NCI-H2029 (cell line): ENCODE results near the gene SOBP.
"Not testable (repeated sequence)": the region's sequence is repeated elsewhere in the genome, so short reads cannot be mapped to it uniquely, and the experiment has no call there.

Experiments
- DNase-seq: peaks from one replicate; lab custom pipeline; 2025; lab: John Stamatoyannopoulos, UW

Gene SOBP

GRCh38 chr6:107550906-107551305, 61.0 kb downstream of the SOBP start:
- no peak for DNase-seq

DNA sequence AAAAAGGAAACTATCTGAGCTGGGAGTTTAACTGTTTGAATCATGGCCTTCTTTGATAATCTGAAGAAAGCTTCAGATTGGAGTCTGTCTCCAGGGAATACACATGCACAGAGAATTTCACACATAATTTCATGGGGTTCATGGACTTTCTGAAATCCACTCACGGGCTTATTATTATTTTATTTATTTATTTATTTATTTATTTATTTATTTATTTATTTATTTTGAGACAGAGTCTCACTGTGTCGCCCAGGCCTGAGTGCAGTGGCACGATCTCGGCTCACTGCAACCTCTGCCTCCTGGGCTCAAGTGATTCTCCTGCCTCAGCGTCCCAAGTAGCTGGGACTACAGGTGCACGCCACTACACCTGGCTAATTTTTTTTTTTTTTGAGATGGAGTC, 63.2 kb downstream of the SOBP start:
- DNase-seq, result not testable (repeated sequence)

- no peak for DNase-seq
These were observed 64.4 kb downstream of the SOBP start for GRCh38 chr6:107554326-107554725.

DNA sequence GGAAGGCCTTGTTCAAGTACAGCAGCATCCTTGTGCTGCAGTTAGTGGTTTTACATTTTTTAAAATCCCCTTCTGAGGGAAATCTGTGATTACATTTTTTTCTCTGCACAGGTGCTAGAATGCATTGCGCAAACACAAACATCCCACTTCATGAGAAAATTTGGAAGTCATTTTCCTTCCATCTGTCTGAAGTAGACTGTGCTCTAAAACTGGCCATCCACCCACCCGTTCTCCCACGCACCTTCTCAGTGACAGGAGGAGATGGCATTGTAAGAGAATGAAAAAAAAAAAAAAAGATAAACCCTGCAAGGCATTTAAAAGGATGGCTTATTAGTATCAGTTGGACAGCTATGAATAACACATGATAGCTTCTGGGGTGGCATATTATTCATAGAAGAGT, 65.0 kb downstream of the SOBP start:
- no peak for DNase-seq

GRCh38 chr6:107555449-107555848, 65.5 kb downstream of the SOBP start:
- DNase-seq, result no peak

- no peak for DNase-seq
These were observed 66.2 kb downstream of the SOBP start for GRCh38 chr6:107556082-107556481.

- no peak for DNase-seq
These were observed 67.8 kb downstream of the SOBP start for GRCh38 chr6:107557698-107558097.

DNA sequence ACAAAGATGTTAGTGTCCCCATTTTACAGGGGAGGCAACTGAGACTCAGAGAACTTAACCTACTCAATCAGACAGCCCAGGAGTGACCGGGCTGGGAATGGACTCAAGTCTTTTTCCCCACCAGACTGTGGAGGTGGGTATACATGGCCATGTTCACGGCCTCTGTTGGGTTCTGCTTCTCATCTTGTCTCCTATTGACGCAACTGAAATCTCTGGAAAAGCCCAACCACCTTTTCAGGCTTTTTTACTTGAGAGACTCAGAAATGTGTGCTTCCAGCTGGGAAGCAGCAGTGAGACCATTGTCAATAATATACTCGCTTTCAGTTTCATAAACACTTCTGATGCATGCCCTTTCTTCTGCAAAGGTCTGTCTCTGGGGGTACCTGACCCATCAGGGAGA, 70.7 kb downstream of the SOBP start:
- DNase-seq, result no peak

DNA sequence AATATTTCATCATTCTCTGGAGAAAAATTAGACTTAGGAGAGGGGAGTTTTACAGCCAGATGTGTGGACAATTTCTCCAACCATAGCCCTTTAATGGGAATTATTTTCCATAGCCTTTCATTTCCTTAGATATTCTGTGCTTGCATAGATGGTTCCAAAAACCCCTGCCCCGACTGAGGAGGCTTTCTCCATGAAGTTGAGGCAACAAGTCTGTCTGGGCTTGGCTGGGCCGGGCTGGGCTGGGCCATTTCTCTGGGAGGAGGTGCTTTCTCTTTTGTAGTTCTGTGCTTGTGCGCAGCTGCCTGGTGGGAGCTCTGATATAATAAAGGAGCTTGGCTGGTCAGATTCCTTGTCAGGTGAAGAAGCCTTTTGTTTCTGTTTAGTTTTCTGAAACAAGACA, 71.4 kb downstream of the SOBP start:
- DNase-seq, result no peak

DNA sequence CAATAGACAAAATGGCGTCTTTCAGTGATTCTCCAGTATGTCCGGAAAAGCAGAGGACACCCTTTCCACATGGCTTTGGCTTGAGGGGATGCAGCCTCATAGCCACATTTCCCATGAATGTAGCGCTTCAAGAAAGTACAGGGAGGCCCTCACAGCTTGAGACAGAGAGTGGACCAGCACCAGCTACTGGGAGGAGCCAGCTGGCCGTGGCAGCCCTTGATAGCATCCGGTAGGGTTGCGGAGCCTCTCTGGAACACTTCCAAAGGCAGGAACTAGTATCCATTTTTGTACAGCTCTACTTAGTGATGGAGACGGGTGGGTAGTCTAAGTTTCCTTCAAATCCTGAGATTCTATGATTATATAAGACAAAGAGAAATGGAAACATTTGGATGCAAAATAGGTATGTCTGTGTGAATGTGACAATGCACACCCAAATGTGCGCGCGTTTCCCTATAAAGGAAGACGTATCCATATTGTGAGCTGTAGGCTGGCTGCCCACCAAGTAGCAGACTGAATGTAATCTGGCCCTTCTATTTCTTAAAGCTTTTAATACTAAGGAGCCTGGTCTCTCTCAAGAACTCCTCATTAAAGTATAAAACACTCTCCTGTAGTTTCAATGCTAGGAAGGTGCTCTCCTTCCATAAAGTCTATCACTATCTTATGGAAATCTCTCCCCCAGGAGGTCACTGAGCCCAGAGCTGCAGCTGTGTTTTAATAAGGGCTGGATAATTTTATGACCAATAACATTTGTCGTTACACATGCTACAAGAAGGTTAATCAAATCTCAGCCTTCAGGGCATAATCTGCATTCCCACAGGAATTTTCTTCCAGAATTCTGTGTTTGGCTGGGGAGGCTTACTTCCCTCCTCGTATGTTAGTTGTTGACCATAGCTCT, 74.0 kb downstream of the SOBP start:
- no peak for DNase-seq

DNA sequence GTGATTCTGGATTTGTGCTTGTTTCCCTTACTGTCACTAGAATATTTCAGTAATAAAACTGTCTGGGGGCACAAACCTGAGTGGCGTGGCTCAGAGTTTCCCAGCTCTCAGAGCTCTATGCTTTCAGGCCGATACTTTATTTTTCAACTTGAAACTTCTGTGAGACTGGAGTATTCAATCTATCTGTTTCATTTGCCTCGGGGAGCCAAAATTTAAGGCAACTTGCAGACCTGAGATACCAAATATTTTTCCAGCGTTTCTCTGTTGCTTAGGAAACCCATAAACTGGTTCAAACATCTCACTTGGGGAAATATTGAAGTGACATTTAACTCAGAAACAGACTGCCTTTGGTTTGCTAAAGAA, 74.7 kb downstream of the SOBP start:
- DNase-seq, result no peak

DNA sequence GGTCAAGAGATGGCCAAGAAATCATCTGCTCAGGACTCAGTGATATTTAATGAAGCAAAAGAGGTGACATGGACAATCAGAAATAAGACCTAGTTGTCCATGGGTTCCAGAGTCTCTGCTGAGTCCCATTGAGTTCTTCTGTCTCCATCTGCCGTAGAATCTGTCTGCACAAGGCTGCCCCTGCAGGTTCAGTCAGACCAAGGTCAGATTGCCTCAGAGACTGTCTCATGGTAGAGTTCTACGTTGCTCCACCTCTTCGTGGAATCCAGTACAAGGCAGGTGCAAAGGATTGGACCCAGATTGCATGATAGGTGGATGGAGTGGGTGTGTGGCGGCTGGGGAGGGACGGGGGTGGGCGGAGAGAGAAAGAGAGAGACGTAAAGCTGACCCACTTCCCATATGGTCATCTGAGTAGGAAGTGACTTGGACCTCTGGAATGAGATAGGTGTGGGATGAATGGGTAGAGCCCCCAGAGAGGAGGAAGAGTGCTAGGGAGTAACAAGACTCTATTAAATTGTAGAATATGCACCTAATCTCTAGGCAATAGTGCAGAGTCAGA, 75.3 kb downstream of the SOBP start:
- DNase-seq, result no peak

DNA sequence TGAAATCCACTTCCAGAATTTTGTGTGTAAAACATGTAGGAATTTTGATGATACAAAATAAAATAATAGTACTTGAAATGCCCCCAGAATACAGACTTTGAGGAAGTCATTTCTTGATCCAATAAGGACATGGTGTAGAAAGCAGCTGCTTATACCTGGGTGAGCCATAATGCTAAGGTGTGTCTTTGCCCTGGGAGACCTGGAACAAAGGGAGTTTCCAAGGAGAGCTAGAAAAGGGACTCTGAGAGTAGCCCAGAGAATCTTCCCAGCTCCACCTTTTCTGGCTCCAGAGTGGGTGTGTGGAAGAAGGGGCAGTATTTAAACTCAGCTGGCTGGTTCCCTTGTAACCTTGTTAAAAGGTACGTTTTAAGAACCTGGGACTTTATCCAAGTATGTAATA, 77.7 kb downstream of the SOBP start:
- DNase-seq, result no peak

DNA sequence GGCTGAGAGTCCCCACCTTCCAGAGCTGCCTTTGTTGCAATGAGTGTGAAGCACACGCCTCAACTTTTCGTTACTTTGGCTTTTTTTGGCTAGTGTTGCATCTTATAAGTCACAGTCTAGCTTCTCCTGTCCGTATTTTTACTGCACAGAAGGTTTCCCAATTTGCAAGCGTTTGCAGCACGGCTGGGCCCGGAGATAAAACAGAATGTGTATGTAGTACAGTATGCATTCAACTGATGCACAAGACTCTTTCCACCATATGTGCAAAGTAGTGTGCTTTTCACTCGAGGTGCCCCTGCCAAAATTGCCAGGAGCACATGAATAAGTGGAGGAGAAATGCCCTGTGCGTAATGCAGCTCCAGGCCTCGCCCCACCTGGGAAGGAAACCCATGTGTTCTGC, 79.6 kb downstream of the SOBP start:
- DNase-seq, result no peak

GRCh38 chr6:107571354-107571753, 81.4 kb downstream of the SOBP start:
- no peak for DNase-seq

DNA sequence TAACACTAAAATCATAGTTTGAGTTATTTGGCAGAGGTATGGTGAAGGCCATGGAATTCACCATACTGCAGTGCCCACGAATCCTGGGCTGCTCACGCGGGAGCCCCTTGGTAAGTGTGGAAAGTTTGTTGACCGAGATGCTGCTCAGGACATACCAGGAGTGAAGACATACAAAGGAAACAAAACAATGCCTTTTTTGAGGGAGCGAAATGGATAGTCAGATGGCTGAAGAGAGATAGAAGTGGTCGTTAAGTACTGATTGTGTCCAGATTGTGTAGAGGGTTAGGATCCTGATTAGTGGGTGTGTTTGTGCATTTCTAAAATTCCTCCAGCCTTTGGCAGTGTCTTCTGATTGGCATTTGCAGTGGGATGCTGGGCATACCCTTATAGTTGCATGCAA, 83.0 kb downstream of the SOBP start:
- DNase-seq, result no peak

GRCh38 chr6:107574856-107575255, 84.9 kb downstream of the SOBP start:
- no peak for DNase-seq

DNA sequence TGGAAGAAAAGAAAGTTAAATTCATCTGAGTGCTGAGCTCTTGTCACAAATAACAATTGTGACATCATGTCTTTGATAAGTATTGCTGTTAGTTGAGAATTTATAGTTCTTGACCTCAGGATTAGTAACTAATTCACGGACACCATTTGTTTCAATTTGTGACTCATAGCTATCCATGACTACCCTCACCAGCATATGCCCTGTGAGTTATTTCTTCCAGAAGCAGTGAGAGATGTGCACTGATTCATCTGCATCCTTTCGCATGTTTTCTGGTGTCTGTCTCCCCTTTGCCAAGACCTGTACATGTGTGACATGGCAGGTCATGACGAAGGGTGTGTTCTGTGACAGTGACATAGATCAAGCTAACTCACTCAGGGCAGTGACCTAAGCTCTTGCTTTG, 86.9 kb downstream of the SOBP start:
- DNase-seq, result no peak

DNA sequence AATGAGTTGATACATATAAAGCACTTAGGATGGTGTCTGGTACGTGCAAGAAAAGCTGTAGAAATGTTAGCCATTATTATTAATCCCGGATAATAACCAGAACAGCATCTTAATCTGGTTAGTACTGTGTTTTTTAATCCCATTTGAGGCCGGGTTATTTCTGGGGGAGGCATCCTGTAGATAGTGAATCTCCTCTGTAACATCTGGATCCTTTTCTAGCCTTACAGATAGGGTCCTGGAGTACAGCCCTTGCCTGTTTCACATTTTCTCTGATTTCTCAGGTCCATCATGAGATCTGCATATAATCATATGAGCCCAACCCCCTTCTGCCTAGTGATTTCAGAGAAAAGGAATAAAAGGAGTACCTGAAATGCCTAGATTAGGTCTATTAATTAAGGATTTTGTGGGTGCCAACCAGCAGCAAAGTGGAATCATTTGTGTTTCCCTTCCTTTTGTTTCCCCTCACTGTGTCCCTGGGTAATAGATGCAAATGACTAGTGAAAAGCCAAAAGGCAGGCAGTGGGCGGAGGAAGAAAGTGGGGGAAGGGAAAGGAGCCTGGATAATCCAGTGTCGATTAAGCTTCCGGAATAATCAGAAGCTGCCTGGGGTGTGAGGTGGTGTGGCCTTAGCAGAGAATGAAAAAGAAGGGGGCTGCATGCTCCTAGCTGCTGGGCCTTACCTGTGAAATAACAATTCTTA, 88.9 kb downstream of the SOBP start:
- no peak for DNase-seq

DNA sequence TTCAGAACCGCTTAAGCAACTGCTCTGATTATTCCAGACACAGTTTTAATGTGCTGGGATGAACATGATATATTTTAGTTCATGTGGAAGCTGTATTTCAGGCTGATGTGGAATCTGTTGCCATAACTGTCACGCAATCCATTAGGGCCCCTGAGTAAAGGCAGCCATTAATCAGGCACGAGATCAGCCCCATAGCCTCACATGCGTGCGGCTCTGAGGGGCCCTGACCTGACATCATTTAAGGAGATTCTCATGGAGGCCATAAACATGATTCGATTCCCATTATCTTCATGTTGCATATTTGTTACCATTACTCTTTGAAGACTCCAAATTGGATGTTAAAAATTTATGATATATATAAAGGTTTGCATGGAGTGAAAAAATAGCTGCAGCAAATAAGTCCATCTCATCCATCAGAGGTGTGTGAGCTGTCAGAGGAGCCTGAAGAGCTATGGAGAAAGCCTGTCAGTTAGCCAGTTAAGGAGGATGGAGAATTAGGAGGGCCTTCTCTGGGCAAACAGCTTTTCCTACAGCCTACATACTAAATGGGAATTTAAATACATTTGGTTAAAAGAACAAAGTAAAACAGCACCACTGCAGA, 89.6 kb downstream of the SOBP start:
- no peak for DNase-seq

DNA sequence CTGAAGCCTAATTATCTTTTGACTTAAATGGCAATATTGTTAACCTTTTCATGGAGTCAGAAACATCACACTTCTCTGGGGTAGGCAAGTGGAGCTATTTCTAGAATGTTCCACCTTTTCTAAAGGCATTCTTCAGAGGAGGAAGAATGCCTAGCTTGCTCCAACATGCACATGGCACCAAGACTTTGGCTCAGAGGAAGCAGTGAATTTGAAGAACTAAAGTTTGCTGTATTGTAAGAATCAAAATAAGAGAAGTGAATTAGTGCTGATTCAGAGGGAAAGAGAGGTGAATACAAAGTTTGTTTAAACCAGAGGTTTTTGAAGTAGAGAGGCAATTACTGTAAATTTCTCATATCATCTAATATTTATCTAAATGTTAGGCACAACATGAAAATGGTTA, 92.2 kb downstream of the SOBP start:
- DNase-seq, result no peak

DNA sequence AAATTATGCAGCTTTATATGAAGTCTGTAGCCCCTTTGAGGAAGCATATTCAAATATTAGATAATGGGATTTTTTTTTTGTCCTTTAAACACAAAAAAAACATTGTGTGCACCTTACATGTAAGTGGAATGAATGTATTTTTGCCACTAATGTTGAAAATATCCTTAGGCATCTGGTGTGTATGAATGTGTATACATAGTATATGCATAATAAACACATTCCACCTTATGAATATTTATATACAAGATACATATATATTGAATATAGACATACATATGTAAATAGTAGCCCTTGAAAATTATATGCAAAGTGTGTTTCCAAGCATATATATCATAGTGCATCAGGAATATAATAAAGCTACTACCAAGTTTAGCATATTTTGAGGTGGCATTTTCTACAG, 94.8 kb downstream of the SOBP start:
- DNase-seq, result no peak
